Measurements from ENCODE around the gene MYL12A.
"Not testable (repeated sequence)": the region's sequence is repeated elsewhere in the genome, so short reads cannot be mapped to it uniquely, and the experiment has no call there.

The MYL12A gene

DNA sequence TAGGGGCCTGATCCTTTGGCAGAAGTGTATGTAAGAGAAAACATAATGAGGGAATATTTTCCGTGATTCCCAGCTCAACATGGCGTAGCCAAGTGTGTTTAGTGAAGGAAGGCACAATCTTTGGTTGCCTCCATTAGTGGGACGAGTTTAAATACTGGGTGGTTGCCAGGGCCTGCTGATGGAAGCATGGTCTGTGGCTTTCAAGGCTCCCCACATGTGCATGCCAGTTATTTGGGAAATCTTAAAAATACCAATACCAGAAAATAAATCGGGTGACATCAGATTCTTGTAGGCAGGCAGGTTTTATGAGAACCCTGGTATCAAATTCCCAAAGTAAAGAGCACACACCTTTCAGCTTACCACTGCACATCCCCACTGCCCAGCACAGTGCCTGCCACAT lies 7.1 kb downstream of the MYL12A start:
- DNase-seq (ENCODE audit: low read depth in 3 of 3) = no peak

DNA sequence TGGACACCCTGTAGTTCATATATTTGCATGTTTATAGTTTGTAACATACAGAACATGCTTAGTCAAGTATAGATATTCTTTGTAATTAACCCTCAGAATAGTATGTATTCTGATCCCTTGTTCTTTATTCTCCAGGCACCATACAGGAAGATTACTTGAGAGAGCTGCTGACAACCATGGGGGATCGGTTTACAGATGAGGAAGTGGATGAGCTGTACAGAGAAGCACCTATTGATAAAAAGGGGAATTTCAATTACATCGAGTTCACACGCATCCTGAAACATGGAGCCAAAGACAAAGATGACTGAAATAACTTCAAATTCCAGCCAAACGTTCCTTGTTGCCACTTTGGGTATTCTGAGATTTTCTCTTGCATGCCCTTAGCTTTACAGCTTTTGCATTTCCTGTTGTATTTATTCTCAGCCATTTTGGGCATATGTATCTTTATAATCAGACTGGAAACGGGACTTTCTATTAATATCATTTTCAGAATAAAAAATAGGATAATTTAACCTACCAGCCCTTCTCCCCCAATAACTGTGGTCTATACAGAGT lies 8.1 kb downstream of the MYL12A start:
- no peak for DNase-seq (ENCODE audit: low read depth in 3 of 3)

DNA sequence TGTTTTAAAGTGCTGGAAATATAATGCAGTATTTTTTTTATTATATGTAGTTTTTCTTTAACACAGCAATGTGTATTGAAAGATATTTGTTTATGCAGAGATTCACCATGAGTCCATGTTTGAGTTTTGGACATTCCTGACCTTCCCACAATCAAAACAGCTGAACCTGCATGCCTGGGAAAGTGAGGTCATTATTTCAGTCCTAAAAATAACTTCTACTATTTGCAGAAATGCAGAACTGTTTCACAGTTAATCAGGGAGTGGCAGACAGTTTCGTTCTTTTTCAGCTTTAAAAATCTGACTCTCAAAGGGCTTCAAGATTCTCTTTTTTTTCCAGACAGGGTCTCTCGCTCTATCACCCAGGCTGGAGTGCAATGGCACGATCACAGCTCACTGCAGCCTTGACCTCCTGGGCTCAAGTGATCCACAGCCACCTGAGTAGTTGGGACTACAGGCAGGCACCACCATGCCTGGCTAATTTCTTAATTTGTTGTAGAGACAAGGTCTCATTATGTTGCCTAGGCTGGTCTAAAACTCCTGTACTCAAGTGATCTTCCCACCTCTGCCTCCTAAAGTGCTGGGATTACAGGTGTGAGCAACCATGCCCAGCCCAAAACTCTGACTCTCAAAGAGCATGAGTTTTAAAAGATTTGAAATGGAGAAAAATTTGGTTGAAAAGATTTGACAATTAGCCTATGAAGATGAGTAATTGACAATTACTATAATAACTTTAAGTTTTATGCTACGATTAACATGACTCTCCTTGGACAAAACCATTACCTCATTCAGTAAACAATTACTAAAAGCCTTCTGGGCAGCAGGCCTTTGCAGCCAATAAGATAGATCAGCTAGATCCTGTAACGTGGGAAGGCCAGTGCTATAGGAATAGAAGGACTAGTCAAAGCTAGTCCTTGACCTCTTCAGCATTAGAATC lies 9.4 kb downstream of the MYL12A start:
- no peak for DNase-seq (ENCODE audit: low read depth in 3 of 3)

DNA sequence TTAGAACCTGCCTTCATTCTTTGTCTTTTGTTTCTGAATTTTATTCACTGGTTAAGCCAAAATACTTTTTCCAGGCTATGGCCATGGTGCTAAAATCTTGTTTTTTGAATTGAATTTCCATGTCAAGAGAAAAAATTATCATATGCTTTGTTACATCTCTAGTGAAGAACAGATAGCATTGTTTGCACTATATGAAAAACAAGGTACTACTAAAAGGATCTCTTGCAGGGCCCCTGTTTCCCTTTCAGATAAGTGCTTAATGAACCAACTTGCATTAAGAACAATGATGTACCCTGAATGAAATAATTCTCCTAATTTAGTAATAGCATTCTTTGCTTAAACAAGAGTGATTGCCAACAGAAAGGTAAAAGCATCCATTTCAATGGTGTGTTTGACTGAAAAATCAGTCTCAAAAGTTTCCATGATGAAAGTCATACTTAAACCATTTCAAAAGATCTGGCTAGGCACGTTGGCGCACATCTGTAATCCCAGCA lies 10.1 kb downstream of the MYL12A start:
- no peak for DNase-seq (ENCODE audit: low read depth in 3 of 3)

DNA sequence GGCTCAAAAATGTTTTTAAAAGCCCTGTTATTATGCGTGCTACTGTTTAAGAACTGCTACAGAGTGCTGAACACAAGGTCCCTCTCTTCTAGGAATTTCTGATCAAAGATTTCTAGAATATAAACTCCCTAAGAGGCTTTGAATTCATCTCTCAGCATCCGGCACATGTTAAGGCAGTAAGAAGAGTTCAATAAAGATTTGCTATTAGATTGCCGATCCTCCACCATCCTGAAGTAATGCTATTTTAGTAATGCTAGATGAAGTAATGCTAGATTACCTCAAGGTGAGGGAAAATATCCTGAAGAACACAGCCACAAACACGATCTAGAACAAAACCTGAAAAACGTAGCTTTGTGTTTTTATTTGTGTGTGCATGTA lies 13.4 kb downstream of the MYL12A start:
- DNase-seq (ENCODE audit: low read depth in 3 of 3) = no peak

DNA sequence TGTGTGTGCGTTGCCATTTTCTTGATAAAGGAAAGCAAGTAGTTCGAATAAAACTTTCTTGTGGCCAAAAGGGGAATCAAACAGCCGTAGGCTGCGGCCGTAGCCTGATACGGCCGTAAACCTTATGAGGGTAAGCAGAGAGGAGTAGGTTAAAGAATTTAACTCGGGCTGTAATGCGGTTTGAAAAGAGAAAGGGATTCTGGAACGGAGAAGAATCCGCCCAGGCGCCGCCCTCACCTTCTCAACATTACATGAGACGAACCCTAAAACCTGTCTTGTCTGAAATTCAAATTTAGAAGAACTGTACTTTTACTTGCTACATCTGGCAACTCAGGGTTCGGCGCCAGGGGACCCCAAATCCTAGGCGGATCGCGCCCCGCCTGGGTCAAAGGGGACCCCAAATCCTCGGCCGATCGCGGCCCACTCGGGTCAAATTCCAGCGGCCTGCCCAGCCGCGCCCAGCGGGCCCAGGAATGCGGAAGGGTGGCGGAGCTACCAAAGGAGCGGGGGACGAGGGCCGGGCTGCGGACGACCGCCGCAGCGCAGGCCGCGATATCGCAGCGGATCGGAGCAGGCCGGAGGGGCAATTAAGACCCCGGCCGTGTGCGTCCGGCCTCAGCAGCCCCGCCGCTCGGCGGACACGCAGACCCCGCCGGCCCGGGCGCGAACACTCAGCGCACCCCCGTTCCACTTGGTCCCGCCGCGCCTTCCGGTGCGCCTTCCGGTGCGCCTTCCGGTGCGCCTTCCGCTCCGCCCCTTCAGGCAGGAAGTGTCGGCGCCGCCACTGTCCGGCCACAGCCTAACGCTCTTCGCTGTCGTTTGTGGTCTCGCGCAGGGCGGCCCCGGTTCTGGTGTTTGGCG lies 14.0 kb downstream of the MYL12A start, which contains the start of gene MYL12B:
Gene MYL12B, plus strand, starts transcription at position 761 of the 861 bp plus-strand sequence. CDS start 10,766 bp downstream, outside the sequence.
- DNase-seq (ENCODE audit: low read depth in 3 of 3) = peak; percentile 50 to 71 (median 53)

DNA sequence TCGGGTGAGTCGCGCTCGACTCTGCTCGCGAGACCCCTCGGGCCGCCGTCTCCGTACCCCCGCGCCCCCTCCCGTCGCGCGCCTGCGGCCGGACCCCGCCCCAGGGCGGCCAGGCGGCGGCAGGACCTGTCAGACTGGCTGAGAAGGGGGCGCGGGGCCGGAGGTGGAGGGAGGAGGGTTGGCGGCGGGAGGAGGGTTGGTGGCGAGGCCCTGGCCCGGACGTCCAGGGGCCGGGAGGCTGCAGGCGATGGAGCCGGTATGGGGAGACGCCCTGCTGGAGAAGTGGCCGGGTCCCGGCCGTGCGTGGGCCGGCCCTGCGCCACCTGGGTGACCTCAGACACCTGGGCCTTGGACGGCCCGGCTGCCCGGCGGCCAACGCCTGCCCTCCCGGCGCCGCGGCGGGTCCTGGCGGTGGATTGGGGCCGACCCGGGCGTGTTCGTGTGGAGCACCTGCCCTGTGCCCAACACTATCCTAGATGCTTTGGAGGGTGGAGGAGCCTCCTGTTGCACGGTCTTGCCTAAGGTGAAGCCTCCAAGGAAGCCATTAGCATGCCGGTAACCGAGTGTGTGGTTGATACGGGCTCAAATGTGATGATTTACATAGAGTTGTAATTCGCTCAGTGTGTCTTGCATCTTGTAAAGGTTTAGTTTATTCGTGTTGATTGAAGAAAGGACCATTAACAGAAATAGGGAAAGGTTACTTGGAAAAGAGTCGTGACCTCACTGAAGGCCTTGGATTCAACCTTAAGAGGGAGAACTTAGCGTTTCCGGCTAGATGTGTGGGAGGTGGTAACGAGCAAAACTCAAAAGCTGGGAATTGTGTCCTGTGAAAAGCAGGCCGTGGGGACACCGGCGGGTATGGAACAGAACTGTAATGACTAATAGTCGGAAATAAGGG lies 14.9 kb downstream of the MYL12A start:
- peak in 1 of 3 experiments; percentile 15 for DNase-seq (ENCODE audit: low read depth in 3 of 3)

DNA sequence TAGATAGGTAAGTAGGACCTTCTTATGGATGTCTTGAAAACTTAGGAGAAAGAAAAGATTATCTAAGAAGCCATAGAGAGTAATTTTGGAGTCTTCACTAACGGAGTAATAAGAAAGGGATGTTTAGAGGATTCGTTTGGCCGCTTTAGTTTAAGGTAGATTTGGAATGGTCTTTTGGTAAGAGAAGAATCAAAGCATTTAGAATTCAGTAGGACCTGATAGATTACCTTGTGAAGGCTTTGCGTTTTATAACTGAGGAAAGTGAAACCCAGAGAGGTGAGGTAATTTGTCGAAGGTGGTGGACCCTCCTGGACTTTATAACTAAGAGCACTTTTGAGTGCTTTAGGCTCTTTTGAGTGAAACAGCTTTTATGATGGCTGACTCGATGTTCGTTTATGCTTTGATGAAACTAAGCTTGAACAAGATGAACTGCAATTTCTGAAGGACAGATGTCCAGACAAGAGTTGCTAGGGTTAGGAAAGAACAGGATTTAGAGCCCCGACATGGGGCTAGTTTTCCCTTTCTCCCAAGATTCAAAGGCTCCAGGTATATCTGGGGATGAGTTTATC lies 15.6 kb downstream of the MYL12A start:
- no peak for DNase-seq (ENCODE audit: low read depth in 3 of 3)

DNA sequence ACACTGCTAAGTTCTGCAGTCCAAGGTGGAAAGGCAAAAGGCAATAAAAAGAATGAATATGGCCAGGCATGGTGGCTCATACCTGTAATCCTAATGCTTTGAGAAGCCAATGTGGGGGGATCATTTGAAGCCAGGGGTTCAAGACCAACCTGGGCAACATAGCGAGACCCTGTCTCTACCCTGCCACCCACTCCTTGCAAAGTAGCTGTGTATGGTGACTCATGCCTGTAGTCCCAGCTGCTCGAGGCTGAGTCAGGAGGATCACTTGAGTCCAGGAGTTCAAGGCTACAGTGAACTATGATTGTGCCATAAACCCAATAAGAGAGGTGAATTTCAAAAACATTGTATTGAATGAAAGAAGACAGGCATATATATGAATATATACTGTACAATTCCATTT lies 16.8 kb downstream of the MYL12A start:
- no peak for DNase-seq (ENCODE audit: low read depth in 3 of 3)

DNA sequence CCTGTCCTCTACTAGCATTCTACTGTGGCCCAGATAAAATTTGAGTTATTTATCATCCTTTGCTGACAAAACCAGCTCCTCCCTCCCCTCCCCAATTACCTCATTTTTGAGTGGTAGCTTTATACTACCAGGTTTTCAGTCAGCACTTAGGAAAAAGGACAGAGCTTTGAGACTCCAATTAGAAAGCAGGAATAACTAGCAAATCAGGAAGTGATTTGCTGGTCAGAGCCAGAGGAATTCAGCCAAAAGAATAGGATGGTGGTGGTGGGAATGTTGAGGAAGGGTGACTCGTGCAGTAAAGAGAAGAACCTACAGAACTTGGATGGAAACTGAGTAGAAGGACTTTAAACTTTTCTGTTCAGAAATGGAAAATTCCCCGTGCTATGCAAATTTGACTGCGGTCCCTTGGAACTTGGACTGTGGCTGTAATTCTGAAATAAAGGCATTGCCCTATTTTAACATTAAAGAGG lies 18.0 kb downstream of the MYL12A start:
- DNase-seq (ENCODE audit: low read depth in 3 of 3) = no peak

DNA sequence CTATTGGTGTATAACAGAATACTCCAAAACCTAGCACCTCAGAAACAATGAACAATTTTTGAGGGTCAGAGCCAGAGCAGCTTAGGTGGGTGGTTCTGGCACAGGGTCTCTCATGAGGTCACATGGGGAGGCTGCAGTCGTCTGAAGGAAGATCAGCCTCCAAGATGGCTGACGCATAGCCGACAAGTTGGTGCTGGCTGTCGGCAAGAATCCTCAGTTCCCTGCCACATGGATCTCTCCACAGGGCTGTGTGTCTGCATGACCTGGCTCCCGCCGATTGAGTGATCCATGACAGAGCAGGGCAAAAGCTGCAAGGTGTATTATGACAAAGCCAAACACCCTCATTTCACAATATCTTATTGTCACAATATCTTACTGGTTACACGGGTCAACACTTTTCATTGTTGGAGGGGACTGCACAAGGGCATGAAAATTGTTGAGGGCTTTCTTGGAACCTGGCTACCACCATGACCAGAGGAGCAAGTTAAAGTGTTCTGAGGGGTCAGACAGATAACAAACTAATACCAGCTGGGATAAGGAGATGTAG lies 18.5 kb downstream of the MYL12A start:
- no peak for DNase-seq (ENCODE audit: low read depth in 3 of 3)

DNA sequence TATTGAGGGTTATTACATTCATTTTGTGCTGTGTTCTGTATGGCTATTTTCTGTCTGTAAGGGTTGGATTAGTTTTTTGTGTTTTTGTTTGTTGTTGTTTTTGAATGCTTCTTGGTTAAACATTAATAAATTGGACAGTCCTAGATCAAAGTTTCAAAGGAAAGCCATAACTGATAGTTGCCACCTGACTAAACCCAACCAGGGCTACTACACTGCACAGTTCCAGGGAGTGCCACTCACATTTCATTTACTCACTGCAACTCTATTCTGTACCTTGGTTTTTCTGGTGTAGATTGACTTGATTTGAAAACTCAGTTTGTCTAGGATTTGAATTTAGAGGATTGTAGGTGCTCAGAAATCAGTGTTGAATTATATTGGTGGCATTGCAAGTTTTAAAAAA lies 20.7 kb downstream of the MYL12A start:
- no peak for DNase-seq (ENCODE audit: low read depth in 3 of 3)

DNA sequence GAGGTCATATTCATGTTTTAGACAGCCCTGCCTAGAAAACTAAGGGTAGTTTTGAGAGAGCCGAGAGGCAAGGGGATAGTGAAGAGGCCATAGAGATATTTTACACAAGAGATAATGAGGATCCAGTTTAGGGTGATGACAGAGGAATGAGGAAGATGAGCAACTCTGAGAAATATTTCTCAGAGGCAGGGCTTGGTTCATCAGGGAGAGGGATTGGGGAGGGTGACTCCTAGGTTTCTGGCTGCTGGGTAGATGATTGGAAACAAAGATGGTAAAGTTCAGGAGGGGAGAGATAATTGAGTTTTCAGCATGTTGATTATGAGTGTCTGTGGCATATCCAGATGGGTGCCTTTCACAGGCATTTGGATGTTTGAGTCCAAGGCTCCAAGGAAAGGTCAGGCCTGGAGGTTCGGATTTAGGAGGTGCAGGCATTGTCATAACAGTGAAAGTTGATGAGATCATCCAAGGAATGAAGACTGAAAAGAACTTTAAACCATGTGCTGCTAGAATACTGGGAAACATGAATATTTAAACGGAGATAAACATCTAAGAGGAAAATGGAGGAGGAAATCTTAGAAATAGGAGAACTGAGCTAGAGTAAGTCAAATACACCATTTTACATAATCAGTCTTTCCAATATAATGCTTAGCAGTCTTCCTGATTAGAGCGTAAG lies 21.8 kb downstream of the MYL12A start:
- DNase-seq (ENCODE audit: low read depth in 3 of 3) = no peak

DNA sequence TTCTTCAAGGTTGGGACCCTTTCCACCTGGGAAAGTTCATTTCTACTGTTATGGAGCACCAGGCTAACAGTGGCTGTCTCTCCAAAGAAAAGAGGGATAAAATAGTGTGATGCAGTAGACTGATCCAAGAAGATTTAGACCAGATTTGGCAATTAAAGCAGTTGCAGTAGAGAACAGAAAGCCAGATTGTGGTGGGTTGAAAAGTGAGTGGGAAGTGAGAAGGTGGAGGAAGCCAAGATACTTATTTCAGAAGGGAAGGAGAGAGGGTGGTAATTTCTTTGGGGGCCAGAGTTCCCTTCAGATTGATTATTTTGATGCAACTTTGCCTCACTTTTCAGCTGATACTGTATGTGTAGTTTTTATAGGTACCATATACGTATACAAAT lies 22.3 kb downstream of the MYL12A start:
- DNase-seq (ENCODE audit: low read depth in 3 of 3) = no peak

DNA sequence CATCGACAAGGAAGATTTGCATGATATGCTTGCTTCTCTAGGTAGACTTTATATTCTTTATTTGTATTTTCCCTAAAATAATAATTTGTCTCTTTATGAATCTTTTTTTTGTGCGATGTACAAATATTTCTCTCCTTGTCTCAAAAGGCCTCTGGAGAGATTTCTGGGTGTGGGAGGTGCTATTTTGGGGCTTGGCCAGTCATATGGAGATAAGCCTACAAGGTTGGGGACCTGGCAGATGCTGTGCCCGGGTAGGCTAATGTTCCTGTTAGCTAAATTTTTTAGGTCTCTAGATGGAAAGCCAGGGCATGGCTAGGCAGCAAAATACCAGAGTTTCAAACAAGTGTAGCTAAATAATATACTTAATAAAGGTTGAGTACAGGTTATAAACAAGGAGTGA lies 25.4 kb downstream of the MYL12A start:
- DNase-seq (ENCODE audit: low read depth in 3 of 3) = no peak

DNA sequence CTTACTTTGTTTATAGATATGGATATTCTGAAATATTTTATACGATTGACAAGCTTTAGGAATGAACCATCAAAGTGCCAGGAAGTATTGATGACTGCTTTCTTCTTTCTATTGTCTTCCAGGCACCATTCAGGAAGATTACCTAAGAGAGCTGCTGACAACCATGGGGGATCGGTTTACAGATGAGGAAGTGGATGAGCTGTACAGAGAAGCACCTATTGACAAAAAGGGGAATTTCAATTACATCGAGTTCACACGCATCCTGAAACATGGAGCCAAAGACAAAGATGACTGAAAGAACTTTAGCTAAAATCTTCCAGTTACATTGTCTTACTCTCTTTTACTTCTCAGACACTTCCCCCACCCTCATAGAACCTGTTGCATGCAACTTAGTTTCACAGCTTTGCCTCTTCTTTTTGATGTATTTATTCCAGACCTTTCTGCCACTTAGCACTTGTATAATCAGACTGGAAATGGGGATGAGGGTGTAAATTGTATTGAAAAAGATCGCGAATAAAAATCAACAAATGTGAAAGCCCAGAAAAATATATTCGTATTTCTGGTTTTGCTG lies 30.1 kb downstream of the MYL12A start:
- not testable (repeated sequence) for DNase-seq (ENCODE audit: low read depth in 3 of 3)

DNA sequence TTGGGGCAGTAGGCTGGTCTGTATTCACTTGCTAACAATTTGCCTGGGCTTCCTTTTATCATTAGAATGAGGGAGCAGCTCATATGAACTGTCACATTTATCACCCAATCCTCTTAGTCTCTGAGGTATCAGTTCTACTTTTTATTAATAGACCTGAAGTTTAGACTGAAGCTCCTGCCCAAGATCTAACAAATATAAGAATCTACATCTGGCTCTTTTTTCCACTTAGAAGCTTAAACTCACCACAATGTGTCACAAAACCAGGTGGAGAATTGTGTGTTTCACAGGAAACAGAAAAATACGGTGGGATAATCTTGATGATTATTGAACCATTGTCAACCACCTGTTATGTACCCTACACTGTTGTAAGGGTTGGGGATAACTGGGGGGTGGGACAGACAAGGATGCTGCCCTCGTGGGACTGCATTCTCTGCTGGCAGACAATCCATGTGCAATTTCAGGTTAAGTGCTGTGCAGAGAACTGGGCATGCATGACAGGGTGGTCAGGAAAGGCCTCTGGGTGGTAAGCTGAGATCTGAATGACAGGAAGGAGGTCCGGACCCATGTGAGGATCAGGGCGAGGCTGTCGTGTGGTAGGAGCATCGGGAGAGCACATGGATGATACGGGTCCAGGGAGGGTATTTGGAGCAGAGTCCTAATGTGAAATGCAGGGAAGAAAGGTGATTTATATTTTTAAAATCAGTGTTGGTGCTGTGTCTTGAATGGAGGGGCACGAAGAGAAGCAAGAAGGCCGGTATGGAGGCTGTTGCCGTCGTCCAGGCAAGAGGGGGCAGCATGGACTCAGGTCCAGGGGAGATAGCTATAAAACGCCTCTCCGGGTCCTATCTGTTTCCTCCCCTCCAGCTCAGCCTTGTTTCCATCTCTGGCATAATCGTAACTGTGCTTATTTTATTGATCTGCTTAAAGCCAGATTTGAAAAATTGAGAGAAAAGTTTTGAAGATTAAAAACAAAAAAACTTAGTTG lies 31.9 kb downstream of the MYL12A start:
- DNase-seq (ENCODE audit: low read depth in 3 of 3) = no peak
